HG02943 (cell line): ENCODE data around the gene TDRD1.

Source experiments
- ATAC-seq: cut with Tn5 transposase; IDR thresholded peaks from one replicate; pipeline ENCODE4 v1.9.1; 2021; ENCODE audit warnings: mild to moderate bottlenecking, low read depth, moderate library complexity; ENCODE audit not compliant: unreplicated experiment

Gene TDRD1

DNA sequence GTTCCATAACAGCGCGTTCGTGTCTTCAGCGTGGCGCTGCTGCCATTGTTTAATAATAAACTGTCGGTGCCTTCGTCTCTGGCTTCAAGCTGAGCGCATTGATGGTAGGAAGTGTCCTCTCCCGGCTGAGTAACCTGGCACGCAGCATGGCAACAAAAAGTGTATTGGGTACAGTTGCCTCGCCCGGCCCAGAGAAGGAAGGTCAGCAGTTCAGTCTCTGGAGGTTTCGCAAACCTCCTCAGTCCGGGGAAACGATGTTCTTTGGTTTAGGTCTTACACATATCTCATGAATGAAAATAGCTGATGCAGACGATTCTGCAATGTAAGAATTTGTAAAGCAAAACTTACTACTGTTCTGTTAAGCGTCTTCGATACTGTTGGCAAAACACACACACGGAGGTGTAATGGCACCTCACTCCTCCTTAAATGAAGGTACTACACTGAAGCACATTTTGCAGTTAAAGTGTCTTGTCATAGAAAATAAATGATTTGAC lies 4.4 kb upstream of the TDRD1 start:
- ATAC-seq: peak; percentile 26

- ATAC-seq: no peak
Observed at GRCh38 chr10:114175667-114176066, 3.5 kb upstream of the TDRD1 start.

DNA sequence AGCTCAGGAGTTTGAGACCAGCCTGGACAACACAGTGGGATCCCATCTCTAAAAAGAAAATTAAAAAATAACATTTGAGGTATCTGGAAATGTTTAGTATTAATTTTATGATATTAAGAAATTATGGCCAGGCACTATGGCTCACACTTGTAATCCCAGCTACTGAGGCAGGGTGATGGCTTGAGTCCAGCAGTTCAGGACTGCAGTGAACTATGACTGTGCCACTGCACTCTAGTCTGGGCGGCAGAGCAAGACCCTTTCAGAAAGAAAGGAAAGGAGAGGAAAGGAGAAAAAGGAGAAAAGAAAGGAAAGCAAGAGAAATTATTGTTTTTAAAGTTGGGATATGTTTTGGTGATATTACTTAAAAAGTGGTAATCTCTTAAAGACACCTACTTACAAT lies 2.6 kb upstream of the TDRD1 start:
- ATAC-seq: no peak

- no peak for ATAC-seq
Observed at GRCh38 chr10:114179747-114180146, 594 bp downstream of the TDRD1 start.

DNA sequence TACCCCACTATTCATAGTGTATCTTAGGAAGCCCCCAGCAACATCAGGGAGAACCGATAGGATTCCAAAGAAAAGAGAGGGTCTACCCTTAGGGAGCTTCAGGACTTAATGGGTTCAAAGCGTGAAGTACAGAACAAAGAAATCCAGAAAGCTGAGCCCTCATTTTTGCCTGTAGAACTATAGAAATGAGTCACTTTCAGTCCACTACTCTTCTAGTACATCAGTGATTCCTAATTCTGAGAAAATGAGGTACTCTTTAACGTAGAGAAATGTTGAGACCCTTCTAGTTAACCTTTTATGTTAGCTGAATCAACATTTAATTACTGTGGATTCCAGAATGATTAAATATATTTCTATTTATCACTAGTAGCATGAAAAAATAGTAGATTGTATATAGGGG lies 1.8 kb downstream of the TDRD1 start:
- no peak for ATAC-seq

DNA sequence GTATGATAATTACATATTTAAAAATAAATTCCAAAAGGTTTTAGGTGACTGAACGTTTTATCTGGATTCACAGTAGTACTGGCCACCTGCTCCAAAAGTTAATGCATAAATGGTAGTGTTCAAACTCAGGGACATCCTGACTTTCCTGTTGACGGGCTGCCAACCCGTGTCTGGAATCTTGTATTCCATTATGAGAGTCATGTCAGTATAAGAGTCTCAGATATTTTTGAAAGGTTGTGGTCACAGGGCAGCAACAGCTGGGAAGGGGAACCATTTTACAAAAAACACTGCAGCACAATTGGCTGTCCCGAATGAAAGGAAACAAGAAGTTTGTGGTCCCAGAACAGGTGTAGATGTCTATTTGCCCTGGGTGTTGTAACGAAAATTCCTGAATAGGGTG lies 2.8 kb downstream of the TDRD1 start:
- no peak for ATAC-seq

DNA sequence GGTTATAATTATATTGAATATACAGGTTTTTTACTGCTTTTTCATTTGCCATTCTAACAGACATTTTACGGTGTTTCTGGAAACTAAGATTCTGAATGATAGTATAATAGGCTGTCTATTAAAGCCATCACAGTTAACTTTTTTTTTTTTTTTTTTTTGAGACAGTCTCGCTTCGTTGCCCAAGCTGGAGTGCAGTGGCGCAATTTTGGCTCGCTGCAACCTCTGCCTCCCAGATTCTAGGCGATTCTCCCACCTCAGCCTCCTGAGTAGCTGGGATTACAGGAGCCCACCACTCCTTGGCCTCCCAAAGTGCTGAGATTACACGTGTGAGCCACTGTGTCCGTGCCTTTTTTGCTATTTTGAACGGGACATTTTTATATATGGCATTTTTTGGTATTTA lies 4.4 kb downstream of the TDRD1 start:
- no peak for ATAC-seq

DNA sequence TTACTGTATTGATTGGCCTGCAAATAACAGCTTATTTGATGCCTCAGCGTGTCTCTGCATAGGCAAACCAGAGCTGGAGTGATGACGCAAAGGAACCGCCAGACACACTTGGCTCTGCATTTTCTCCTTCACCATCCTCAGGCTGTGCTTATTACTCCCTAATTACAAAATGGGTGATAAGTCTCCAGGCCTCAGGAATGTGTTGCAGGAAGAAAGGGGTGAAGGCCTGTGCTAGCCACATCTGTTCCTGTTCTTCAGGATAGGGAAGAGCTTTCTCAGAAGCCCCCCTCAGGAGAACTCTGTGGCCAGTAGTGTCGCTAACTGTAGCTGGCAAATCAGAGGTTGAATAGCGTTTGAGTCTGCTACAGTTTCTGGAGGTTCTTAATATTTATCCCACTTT lies 5.1 kb downstream of the TDRD1 start:
- no peak for ATAC-seq

- no peak for ATAC-seq
Observed at GRCh38 chr10:114188001-114188400, 8.8 kb downstream of the TDRD1 start.

DNA sequence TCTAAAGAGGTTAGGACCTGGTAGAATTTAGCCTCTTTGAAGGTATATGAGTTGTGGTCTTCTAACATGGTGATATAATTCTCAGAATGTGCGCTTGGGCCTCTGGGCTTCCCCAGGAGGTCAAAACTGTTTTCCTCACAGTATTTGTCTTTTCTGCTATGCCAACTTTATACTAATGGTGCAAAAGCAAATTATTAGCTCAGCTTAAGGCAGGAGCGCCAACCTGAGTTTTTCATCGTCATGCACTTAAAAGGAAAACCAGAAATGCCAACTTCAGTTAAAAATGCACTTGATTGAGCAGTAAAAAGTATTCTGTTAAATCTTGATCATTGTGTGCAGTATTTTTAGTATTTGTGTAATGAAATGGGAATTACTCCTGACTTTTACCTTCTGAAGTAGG lies 9.7 kb downstream of the TDRD1 start:
- ATAC-seq: no peak

DNA sequence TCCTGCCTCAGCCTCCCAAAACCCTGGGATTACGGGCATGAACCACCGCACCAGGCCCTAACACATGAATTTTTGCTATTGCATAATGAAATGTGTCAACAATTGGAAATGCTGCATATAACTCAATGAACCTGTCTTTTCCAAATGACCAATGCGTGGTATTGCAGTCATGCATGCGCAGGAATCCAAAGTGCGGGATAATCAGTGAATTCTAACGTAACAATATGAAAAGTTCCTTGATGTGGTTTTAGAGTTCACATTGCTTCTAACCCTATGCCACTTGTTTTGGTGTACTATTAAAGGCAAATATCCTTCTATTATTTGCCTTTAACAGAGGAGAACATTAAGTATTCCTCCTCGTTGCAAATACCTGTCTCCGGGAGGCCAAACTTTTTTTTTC lies 10.5 kb downstream of the TDRD1 start:
- ATAC-seq: no peak

DNA sequence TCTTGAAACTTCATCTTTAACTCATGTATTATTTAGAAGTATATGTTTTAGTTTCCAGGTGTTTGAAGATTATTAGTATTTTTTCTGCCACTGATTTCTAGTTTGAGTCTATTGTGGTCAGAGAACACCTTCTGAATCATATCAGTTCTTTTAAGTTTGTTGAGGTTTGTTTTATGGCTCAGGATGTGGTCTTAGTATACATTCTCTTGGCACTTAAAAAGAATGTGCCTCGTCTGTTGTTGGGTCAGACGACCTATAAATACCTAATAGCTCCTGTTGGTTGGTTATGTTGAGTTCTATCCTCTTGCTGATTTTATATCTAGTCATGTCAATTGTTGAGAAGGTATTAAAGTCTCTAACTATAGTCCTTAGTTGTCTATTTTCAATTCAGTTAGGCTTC lies 15.9 kb downstream of the TDRD1 start:
- peak; percentile 62 for ATAC-seq

DNA sequence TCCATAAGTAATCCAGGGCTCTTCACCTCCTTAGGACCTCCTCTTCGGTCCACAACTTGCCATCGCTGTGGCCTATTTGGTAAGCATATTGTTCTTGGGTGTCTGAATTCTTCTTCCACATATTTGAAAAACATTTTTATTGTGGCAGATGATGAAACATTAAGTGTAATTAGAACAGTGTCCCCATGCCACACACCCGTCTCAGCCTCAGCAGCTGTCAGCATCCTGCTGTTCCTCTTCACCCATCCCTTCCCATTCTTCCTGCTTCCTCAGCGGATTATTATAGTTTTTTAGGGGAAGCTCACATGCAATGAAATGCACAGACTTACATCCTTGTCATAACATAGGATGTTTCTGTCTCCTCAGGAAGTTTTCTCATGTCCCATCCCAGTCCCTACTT lies 20.1 kb downstream of the TDRD1 start:
- no peak for ATAC-seq

DNA sequence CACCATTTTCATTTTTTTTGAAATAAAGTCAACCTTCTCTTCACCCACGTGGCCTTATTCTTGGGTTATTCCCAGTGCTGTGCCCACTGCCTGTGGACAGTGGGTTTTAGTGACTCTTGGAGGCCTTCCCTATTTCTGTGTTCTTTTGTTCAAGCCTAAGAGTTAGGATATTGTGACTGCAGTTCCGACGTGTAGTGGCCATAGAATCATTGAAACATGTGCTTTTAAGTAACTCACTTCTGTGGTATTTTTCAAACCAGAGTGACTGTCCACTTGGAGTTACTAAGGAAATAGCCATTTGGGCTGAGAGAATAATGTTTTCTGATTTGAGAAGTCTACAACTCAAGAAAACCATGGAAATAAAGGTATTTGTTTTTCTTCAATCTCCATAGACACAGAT lies 23.7 kb downstream of the TDRD1 start:
- no peak for ATAC-seq

GRCh38 chr10:114206902-114207301 lies 27.7 kb downstream of the TDRD1 start:
- no peak for ATAC-seq

- no peak for ATAC-seq
Observed at GRCh38 chr10:114207349-114207748, 28.2 kb downstream of the TDRD1 start.

DNA sequence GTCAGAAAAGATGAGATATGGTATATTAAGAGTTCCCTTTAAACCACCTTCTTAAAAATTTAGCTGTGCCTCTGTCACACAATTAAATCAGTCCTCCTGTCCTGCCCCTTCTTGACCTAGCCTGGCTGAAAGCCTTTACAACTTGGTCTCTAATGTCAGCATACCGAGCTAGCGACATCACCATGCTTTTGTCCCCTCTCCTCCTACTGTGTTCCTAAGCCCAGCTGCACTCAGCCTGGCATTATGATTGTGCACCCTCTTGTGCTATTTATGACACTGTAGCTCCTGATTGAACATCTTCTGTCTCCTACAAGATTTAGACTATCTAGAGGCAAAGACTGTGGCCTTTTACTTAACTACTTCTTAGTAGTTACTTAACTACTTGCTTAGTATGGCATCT lies 29.2 kb downstream of the TDRD1 start:
- ATAC-seq: no peak

DNA sequence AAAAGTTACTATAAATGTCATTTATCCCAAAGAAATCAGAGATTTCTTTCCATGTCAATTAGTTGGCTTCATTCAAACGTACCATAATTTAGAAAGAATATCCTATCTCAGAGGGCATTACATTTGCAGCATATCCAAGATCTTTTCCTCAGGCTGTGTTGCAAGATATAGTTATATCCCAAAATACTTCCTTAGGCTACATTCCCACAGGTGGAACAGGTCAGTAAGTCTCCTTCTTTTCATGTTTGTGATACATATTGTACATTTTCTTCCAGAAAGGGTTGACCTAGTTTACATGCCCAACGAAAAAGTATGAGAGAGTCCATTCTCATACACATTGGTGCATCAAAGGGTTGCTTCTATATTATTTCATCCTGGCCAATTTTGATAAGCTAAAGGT lies 33.0 kb downstream of the TDRD1 start:
- ATAC-seq: no peak

- no peak for ATAC-seq
Observed at GRCh38 chr10:114215033-114215432, 35.9 kb downstream of the TDRD1 start.

GRCh38 chr10:114220281-114220680 lies 41.1 kb downstream of the TDRD1 start:
- no peak for ATAC-seq

DNA sequence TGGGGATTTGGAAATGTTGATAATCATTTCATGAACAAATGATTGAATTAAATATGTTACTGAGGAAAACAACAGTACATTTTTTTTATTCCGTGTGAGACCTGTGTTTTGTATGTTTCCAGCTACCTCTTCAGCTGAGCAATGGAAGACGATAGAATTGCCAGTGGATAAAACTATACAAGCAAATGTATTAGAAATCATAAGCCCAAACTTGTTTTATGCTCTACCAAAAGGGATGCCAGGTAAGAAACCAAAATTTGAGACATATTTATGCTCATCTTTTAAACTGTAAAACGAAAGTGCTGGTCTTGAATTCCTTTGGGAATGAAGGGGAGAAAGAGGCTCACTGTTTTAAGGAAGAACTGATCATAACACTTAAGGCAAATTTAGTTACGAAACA lies 42.1 kb downstream of the TDRD1 start:
- no peak for ATAC-seq

GRCh38 chr10:114223066-114223465 lies 43.9 kb downstream of the TDRD1 start:
- no peak for ATAC-seq

GRCh38 chr10:114228156-114228555 lies 49.0 kb downstream of the TDRD1 start:
- ATAC-seq: no peak
